ENCODE results near the gene CMTM8.

CMTM8 gene

DNA sequence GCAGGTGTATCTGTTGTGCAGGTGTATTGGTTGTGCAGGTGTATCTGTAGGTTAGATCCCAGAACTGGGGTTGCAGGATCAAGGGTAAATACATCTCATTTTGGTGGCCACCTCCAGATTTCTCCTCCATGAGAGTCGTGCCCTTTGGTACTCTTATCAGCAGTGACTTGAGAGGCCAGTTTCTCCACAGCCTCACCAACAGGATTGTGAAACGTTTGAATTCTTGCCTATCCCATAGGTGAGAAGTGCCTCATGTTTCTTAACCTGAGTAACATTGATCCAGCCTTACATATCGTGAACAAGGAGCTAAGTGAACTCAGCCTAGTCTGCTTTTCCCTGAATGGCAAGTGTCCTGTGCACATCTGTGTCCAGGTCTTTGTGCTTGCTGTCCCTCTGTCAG lies 55.4 kb downstream of the CMTM8 start:
- H3K4me3 ChIP-seq (ENCODE audit: low read depth, low read length): no peak overlapping the region
- no peak for DNase-seq (ENCODE audit: low read depth)
- no peak for TF ChIP-seq CTCF (IDR thresholded peaks at IDR 0.05; ENCODE audit: control insufficient read depth, extremely low read depth, insufficient read depth)

DNA sequence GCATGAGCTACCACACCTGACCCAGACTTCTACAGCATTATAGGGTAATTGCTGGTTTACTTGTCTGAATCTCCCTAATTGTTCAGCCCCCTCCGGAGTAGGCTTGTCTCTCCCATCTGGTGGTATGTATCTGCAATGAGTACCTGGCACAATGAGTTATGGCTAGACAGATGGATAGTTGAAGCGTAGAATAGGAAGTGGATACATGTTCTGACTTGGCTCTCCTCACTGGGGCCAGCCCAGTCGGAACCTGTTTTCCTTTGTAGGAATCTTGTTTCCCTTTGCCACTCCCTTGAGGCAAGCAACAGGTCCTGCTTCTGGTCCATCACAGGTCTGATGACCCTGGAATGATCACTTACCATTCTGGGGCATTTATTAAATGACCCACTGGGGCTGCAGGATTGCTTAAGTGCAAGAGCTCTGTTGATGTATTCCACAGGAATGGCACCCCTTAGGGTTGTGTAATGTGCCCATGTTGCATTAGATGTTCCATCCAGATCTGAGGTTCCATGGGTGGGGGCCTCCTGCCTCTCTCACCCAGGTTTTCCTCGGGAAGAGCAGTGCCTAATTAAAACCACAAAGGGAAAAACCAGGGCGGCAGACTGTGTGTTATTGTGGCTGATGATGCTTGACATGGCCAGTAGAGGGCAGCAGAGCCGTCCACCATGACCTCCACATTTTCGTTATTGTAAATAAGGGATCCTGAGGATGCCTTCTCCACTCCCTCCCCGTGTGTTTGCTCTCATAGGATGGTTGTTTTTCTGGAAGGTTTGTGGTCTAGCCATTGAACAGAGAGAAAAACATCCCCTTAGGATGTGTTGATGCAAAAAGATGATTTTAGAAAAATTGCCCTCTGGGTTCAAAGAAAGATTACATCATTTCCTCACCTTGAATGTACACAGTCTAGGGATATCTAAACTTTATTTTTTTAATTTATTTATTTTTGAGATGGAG lies 58.0 kb downstream of the CMTM8 start:
- no peak overlapping the region for H3K4me3 ChIP-seq (ENCODE audit: low read depth, low read length)
- TF ChIP-seq CTCF (IDR thresholded peaks at IDR 0.05; ENCODE audit: control insufficient read depth, extremely low read depth, insufficient read depth): peak; percentile 95
- no peak for DNase-seq (ENCODE audit: low read depth)

DNA sequence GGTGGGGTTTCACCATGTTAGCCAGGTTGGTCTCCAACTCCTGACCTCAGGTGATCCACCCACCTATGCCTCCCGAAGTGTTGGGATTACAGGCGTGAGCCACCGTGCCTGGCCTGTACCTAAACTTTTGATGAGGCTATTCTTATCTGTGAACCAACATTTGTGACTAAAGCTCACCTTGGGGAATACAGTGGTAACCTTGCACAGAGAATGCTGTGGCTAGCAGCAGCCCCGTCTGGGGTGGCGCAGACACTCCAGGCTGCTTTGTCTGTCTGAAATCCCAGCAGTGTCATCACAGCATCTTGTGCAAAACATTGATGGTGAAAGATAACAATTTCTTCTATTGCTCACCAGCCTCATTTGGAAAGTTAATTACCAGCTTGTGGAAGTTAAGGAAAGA lies 58.9 kb downstream of the CMTM8 start:
- H3K4me3 ChIP-seq (ENCODE audit: low read depth, low read length): no peak overlapping the region
- no peak for DNase-seq (ENCODE audit: low read depth)
- TF ChIP-seq CTCF (IDR thresholded peaks at IDR 0.05; ENCODE audit: control insufficient read depth, extremely low read depth, insufficient read depth): no peak

GRCh38 chr3:32301426-32301825 lies 62.9 kb downstream of the CMTM8 start:
- no peak for TF ChIP-seq CTCF (IDR thresholded peaks at IDR 0.05; ENCODE audit: control insufficient read depth, extremely low read depth, insufficient read depth)
- H3K4me3 ChIP-seq (ENCODE audit: low read depth, low read length): no peak overlapping the region
- DNase-seq (ENCODE audit: low read depth): no peak

DNA sequence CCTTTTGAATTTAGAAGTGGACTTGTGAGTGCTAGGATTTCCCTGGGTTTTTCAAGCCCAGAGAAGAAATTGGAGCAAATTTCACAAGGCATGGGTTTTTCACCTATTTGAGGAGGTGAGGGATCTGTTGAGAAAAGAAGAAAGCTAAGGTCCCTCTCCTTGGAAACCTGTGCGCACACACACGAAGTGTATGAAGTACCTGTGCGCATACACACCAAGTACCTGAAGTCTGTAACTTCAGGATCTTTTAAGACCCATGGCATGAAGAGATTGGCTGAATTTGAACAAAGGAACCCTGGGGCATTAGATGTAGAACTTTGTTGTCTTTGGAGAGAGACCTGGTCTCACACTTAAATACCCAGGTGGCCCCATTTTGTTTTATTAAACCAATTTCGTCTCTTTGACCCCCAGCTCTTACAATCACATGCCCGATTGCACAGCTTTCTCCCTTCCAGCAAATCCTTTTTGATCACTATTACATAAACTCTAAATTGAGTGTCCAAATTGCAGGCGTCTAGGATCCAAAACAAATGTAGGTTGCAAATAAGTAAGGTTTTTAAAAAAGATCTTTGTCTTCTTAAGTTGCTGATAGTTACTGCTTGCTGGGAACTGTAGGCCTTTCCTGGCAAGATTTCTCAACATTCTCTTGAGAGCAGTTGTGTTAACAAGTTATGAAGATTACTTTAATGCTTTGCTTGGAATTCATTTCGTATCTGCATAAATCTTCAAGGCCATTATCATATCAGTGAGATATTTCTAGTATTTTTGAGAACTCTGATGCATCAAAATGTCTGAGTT lies 64.3 kb downstream of the CMTM8 start:
- TF ChIP-seq CTCF (IDR thresholded peaks at IDR 0.05; ENCODE audit: control insufficient read depth, extremely low read depth, insufficient read depth): no peak
- DNase-seq (ENCODE audit: low read depth): no peak
- no peak overlapping the region for H3K4me3 ChIP-seq (ENCODE audit: low read depth, low read length)

DNA sequence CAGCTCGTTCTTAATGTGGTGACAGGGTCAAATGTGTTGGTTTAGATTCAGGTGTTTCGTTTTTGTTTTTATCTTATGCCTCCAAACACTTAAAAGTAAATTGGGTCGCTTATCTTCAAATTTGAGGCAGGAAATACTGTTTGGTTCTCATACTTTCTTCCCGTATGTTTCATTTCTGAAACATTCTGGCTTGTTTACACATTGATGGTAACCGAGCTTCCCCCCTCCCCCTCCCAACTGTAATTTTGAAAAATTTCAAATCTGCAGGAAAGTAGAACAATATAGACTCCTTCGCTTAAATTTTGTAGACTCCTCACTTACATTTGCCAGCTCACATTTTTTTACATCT lies 64.9 kb downstream of the CMTM8 start:
- H3K4me3 ChIP-seq (ENCODE audit: low read depth, low read length): no peak overlapping the region
- no peak for DNase-seq (ENCODE audit: low read depth)
- no peak for TF ChIP-seq CTCF (IDR thresholded peaks at IDR 0.05; ENCODE audit: control insufficient read depth, extremely low read depth, insufficient read depth)

All from LNCaP clone FGC (cell line).